DMS153 treated with DMSO at 0.1 percent for 48 hours (cell line): ENCODE results near the gene KRTAP5-10.
"Not testable (repeated sequence)": the region's sequence is repeated elsewhere in the genome, so short reads cannot be mapped to it uniquely, and the experiment has no call there.

Experiments
- DNase-seq: peaks from one replicate; lab custom pipeline; 2025; ENCODE audit not compliant: unreplicated experiment; lab: John Stamatoyannopoulos, UW

KRTAP5-10 gene

GRCh38 chr11:71565263-71565662, at the start of gene KRTAP5-10:
Gene KRTAP5-10 (plus strand): TSS chr11:71565563. CDS start chr11:71565588, 25 bp downstream.
- DNase-seq, result no peak

- no peak for DNase-seq
Measured at GRCh38 chr11:71518506-71519471, 46.6 kb upstream of the KRTAP5-10 start.

- no peak for DNase-seq
Measured at GRCh38 chr11:71519546-71519945, 45.8 kb upstream of the KRTAP5-10 start.

- no peak for DNase-seq
Measured at GRCh38 chr11:71525188-71525937, 40.0 kb upstream of the KRTAP5-10 start.

GRCh38 chr11:71525938-71526495, 39.3 kb upstream of the KRTAP5-10 start:
- no peak for DNase-seq

- not testable (repeated sequence) for DNase-seq
Measured at GRCh38 chr11:71526796-71527575, 38.4 kb upstream of the KRTAP5-10 start, which contains the start of gene KRTAP5-7. Gene KRTAP5-7 (plus strand): TSS chr11:71527267. CDS start chr11:71527301, 34 bp downstream.

- DNase-seq, result no peak
Measured at GRCh38 chr11:71527576-71528210, 37.7 kb upstream of the KRTAP5-10 start.

- no peak for DNase-seq
Measured at GRCh38 chr11:71530602-71531001, 34.8 kb upstream of the KRTAP5-10 start.

GRCh38 chr11:71532036-71532610, 33.2 kb upstream of the KRTAP5-10 start:
- DNase-seq, result no peak

GRCh38 chr11:71534711-71535608, 30.4 kb upstream of the KRTAP5-10 start:
- DNase-seq, result not testable (repeated sequence)

GRCh38 chr11:71535825-71536224, 29.5 kb upstream of the KRTAP5-10 start:
- DNase-seq, result no peak

- no peak for DNase-seq
Measured at GRCh38 chr11:71537537-71537936, 27.8 kb upstream of the KRTAP5-10 start.

- not testable (repeated sequence) for DNase-seq
Measured at GRCh38 chr11:71537977-71538665, 27.2 kb upstream of the KRTAP5-10 start, which contains the start of gene KRTAP5-8. Gene KRTAP5-8 (plus strand): TSS chr11:71538025. CDS start chr11:71538056, 31 bp downstream.

GRCh38 chr11:71538666-71538990, 26.7 kb upstream of the KRTAP5-10 start:
- DNase-seq, result no peak

GRCh38 chr11:71539017-71539416, 26.3 kb upstream of the KRTAP5-10 start:
- DNase-seq, result no peak

GRCh38 chr11:71539971-71540370, 25.4 kb upstream of the KRTAP5-10 start:
- DNase-seq, result not testable (repeated sequence)

GRCh38 chr11:71540521-71541304, 24.6 kb upstream of the KRTAP5-10 start:
- not testable (repeated sequence) for DNase-seq
